Peyer's patch (tissue), 4 donors: ENCODE data around the gene PHLDA1.

ENCODE experiments used
- CTCF ChIP-seq, 6 experiments: fragments of 450-650 bp in 4 of 6; fragments of 200-600 bp in 2 of 6; sonication (generic) in 1 of 6; IDR thresholded peaks; one replicate each; pipeline ENCODE4 v1.5.1; 2017 to 2019; ENCODE audit warnings: antibody characterized with exemption in 6 of 6, mild to moderate bottlenecking in 3 of 6, moderate library complexity in 1 of 6
- POLR2A ChIP-seq, 2 donors: fragments of 450-650 bp; IDR thresholded peaks; one replicate each; pipeline ENCODE4 v1.5.1; 2017; ENCODE audit warnings: antibody characterized with exemption in 2 of 2, mild to moderate bottlenecking in 2 of 2, moderate library complexity in 2 of 2

- TF ChIP-seq CTCF (IDR thresholded peaks at IDR 0.05) (no peak), POLR2A (IDR thresholded peaks at IDR 0.05) (no peak)
Observed at GRCh38 chr12:76013603-76014002, 18.0 kb downstream of the PHLDA1 start.
